ENCODE results near the gene MAD2L2.

DNA sequence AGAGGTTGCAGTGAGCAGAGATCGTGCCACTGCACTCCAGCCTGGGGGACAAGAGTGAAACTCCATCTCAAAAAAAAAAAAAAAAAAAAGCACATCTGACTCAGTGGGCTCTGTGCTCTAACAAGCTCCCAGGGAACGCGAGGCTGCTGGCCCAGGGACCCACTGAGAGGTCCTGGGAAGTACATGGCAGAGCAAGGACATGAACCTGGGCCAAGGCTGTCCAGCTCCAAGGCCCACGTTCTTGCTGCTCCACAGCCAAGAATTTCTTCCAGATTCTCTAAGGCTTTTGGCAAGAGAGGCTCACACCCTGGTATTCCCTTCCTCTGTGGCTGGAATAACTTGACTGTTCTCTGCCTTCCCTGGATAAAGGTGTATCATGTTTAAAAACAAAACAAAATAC lies 39.6 kb upstream of the MAD2L2 start:
- TF ChIP-seq, protein P1, sequence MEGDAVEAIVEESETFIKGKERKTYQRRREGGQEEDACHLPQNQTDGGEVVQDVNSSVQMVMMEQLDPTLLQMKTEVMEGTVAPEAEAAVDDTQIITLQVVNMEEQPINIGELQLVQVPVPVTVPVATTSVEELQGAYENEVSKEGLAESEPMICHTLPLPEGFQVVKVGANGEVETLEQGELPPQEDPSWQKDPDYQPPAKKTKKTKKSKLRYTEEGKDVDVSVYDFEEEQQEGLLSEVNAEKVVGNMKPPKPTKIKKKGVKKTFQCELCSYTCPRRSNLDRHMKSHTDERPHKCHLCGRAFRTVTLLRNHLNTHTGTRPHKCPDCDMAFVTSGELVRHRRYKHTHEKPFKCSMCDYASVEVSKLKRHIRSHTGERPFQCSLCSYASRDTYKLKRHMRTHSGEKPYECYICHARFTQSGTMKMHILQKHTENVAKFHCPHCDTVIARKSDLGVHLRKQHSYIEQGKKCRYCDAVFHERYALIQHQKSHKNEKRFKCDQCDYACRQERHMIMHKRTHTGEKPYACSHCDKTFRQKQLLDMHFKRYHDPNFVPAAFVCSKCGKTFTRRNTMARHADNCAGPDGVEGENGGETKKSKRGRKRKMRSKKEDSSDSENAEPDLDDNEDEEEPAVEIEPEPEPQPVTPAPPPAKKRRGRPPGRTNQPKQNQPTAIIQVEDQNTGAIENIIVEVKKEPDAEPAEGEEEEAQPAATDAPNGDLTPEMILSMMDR (IDR thresholded peaks at IDR 0.05), result no peak
- TF ChIP-seq POLR2A (IDR thresholded peaks at IDR 0.05), result no peak
